ENCODE data around the gene PROSER3. TPM values are rescaled to one million over a fixed set of nuclear protein-coding genes. Genes with fewer than 3 reads are reported as not detected.
A peak's percentile ranks its signal among the peaks of the same experiment; 100 is the strongest.

Gene PROSER3
- total RNA-seq, 2 donors from 2014 or later = 13.6 to 19.2 TPM

- Histone ChIP-seq H3K4me1 (replicated peaks) (peaks cover 3% of the 10 kb centered on the region), H3K36me3 (peaks cover 25 to 66% of the 10 kb centered on the region in 2 donors), H3K4me3 (no peak overlapping the region), H3K9me3 (no peaks in the 10 kb centered on the region), H3K27me3 (replicated peaks; ENCODE audit: insufficient read depth) (no peaks in the 10 kb centered on the region), H3K27ac (no peak overlapping the region)
- no peak for DNase-seq (ENCODE audit: low spot score)
- intact Hi-C loops (cut with DNase I) = no loop called here
- WGBS = 89% methylated on average over 18 of the region's 18 CpGs
- no peak for TF ChIP-seq POLR2A (IDR thresholded peaks at IDR 0.05)
- TF ChIP-seq POLR2AphosphoS5 (IDR thresholded peaks at IDR 0.05) = no peak
- no peak for TF ChIP-seq CTCF (IDR thresholded peaks at IDR 0.05)
These were observed 27.6 kb upstream of the PROSER3 start for GRCh38 chr19:35730326-35730725.

GRCh38 chr19:35731353-35731752, 26.6 kb upstream of the PROSER3 start:
- TF ChIP-seq POLR2AphosphoS5 (IDR thresholded peaks at IDR 0.05) (peak; percentile 34), POLR2A (IDR thresholded peaks at IDR 0.05) (no peak)
- Histone ChIP-seq H3K27me3 (replicated peaks; ENCODE audit: insufficient read depth) (no peaks in the 10 kb centered on the region), H3K4me1 (replicated peaks) (peaks cover 3% of the 10 kb centered on the region), H3K4me3 (no peak overlapping the region), H3K36me3 (peaks cover 22 to 57% of the 10 kb centered on the region in 2 donors), H3K9me3 (no peaks in the 10 kb centered on the region), H3K27ac (peak overlapping the region in 1 of 2 donors; percentile 1)
- peak; percentile 74 for DNase-seq (ENCODE audit: low spot score)
- intact Hi-C loops (cut with DNase I) = no loop called here
- WGBS = 57% methylated on average over 9 of the region's 9 CpGs

GRCh38 chr19:35731779-35732405, 26.1 kb upstream of the PROSER3 start:
- 82% methylated on average over 21 of the region's 21 CpGs for WGBS
- no peak for TF ChIP-seq POLR2AphosphoS5 (IDR thresholded peaks at IDR 0.05)
- TF ChIP-seq CTCF (IDR thresholded peaks at IDR 0.05) = no peak
- TF ChIP-seq POLR2A (IDR thresholded peaks at IDR 0.05) = no peak
- no peak overlapping the region for H3K27ac ChIP-seq
- no peaks in the 10 kb centered on the region for H3K27me3 ChIP-seq (replicated peaks; ENCODE audit: insufficient read depth)
- intact Hi-C loops (cut with DNase I) = no loop called here
- H3K4me1 ChIP-seq (replicated peaks) = peaks cover 3% of the 10 kb centered on the region
- no peak for DNase-seq (ENCODE audit: low spot score)
- H3K4me3 ChIP-seq = no peak overlapping the region
- H3K9me3 ChIP-seq = no peaks in the 10 kb centered on the region
- H3K36me3 ChIP-seq = peaks cover 22 to 53% of the 10 kb centered on the region in 2 donors

- no peak for DNase-seq (ENCODE audit: low spot score)
- Histone ChIP-seq H3K4me3 (no peak overlapping the region), H3K27ac (no peak overlapping the region), H3K27me3 (replicated peaks; ENCODE audit: insufficient read depth) (no peaks in the 10 kb centered on the region), H3K9me3 (no peaks in the 10 kb centered on the region), H3K36me3 (peaks cover 15 to 47% of the 10 kb centered on the region in 2 donors), H3K4me1 (replicated peaks) (peaks cover 3% of the 10 kb centered on the region)
- intact Hi-C loops (cut with DNase I) = no loop called here
- TF ChIP-seq POLR2AphosphoS5 (IDR thresholded peaks at IDR 0.05) = no peak
- no peak for TF ChIP-seq CTCF (IDR thresholded peaks at IDR 0.05)
- TF ChIP-seq POLR2A (IDR thresholded peaks at IDR 0.05) = no peak
- 88% methylated on average over 23 of the region's 25 CpGs for WGBS
These were observed 25.3 kb upstream of the PROSER3 start for GRCh38 chr19:35732540-35733179.

GRCh38 chr19:35733180-35734125, 24.5 kb upstream of the PROSER3 start:
- peaks cover 3% of the 10 kb centered on the region for H3K4me1 ChIP-seq (replicated peaks)
- 88% methylated on average over 30 of the region's 35 CpGs for WGBS
- H3K27me3 ChIP-seq (replicated peaks; ENCODE audit: insufficient read depth) = no peaks in the 10 kb centered on the region
- no peak for DNase-seq (ENCODE audit: low spot score)
- intact Hi-C loops (cut with DNase I) = no loop called here
- H3K4me3 ChIP-seq = no peak overlapping the region
- TF ChIP-seq POLR2A (IDR thresholded peaks at IDR 0.05) (no peak), CTCF (IDR thresholded peaks at IDR 0.05) (no peak), POLR2AphosphoS5 (IDR thresholded peaks at IDR 0.05) (no peak)
- peaks cover 11 to 47% of the 10 kb centered on the region in 2 donors for H3K36me3 ChIP-seq
- no peak overlapping the region for H3K27ac ChIP-seq
- H3K9me3 ChIP-seq = no peaks in the 10 kb centered on the region
